GM18519 (cell line): ENCODE data around the gene RCE1.

Experiments used
- ATAC-seq: cut with Tn5 transposase; IDR thresholded peaks from one replicate; pipeline ENCODE4 v1.9.1; 2021; ENCODE audit warnings: mild to moderate bottlenecking, moderate library complexity; ENCODE audit not compliant: unreplicated experiment, low FRiP score

RCE1 gene

GRCh38 chr11:66843776-66844495, 695 bp downstream of the RCE1 start:
- ATAC-seq, result no peak

- no peak for ATAC-seq
Observed at GRCh38 chr11:66844496-66845142, 1.4 kb downstream of the RCE1 start.

GRCh38 chr11:66845143-66845875, 2.1 kb downstream of the RCE1 start:
- no peak for ATAC-seq

GRCh38 chr11:66845876-66846212, 2.6 kb downstream of the RCE1 start:
- ATAC-seq, result no peak

- no peak for ATAC-seq
Observed at GRCh38 chr11:66846671-66847091, 3.4 kb downstream of the RCE1 start.

- ATAC-seq, result no peak
Observed at GRCh38 chr11:66847461-66848232, 4.4 kb downstream of the RCE1 start.

GRCh38 chr11:66848671-66849500, 5.6 kb downstream of the RCE1 start:
- no peak for ATAC-seq

- no peak for ATAC-seq
Observed at GRCh38 chr11:66849501-66850234, 6.4 kb downstream of the RCE1 start.

GRCh38 chr11:66850235-66850587, 7.0 kb downstream of the RCE1 start:
- ATAC-seq, result no peak

- ATAC-seq, result no peak
Observed at GRCh38 chr11:66850588-66851238, 7.5 kb downstream of the RCE1 start.

GRCh38 chr11:66851239-66851596, 8.0 kb downstream of the RCE1 start:
- ATAC-seq, result no peak

- ATAC-seq, result no peak
Observed at GRCh38 chr11:66851698-66852465, 8.6 kb downstream of the RCE1 start.

- no peak for ATAC-seq
Observed at GRCh38 chr11:66852466-66853241, 9.4 kb downstream of the RCE1 start.

- no peak for ATAC-seq
Observed at GRCh38 chr11:66853242-66854229, 10.3 kb downstream of the RCE1 start.

- no peak for ATAC-seq
Observed at GRCh38 chr11:66854231-66854661, 11.0 kb downstream of the RCE1 start.

- no peak for ATAC-seq
Observed at GRCh38 chr11:66854729-66855211, 11.5 kb downstream of the RCE1 start.
